GM10248 (cell line): ENCODE measurements around the gene IFT122.

Experiments used
- CTCF ChIA-PET: fragments of 300-600 bp; sonication (Branson Sonifier 250); formaldehyde crosslinking; extraction: SDS; loops from one replicate; lab custom pipeline; 2021; ENCODE audit warnings: antibody characterized with exemption; lab: Yijun Ruan, JAX
- POLR2A ChIA-PET: fragments of 350-650 bp; sonication (Branson Sonifier 250); formaldehyde crosslinking; extraction: SDS; loops from one replicate; lab custom pipeline; 2020; ENCODE audit warnings: antibody characterized with exemption; lab: Yijun Ruan, JAX
- DNase-seq: peaks from one replicate; pipeline ENCODE4 v3.0.0; 2012; ENCODE audit errors: extremely low spot score
- TF ChIP-seq, protein P1 (sequence below): IDR thresholded peaks from 2 replicates; pipeline ENCODE4 v1.5.1; 2012; ENCODE audit warnings: mild to moderate bottlenecking, low read depth; ENCODE audit errors: extremely low read depth, missing control alignments, control extremely low read depth

The IFT122 gene

DNA sequence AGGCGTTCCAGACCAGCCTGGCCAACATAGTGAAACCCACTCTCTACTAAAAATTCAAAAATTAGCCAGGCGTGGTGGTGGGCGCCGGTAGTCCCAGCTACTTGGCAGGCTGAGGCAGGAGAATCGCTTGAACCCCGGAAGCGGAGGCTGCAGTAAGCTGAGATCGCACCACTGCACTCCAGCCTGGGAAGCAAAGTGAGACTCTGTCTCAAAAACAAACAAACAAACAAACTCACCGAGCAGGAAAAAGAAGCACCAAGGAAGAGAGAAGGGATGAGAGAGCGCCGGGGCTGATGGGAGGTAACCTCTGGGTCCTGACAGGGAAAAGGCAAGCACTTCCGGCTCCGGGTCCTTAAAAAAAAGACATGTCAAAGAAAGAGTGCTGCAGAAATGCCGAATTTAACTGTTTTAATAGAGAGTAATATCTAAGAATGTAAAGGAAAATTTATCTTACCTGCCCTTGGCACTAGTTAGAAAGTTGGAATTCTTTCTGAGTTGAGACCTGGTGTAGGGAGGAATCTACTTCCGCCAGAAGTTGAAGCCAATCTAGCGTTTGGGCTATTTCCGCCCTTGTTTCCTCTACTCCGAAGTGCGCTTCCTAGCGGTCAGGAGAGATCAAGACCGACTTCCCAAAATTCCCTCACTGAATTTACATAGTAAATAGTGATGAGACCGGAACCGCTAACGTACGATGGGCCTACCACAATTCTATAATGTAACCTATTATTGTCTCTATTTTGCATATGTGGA, 40.7 kb upstream of the IFT122 start:
- ChIA-PET CTCF (interaction anchor here (0.7 to 2.9 kb wide), 20 partner anchors 10 to 85 kb away, joined by 3 to 21 read pairs (median 4); partner anchors contain the start of genes EFCAB12, IFT122 and MBD4), POLR2A (interaction anchor here (0.6 to 1.2 kb wide), 6 partner anchors 10 to 87 kb away, joined by 3 to 5 read pairs (median 4); partner anchors contain the start of genes EFCAB12, IFT122 and MBD4)
- DNase-seq = peak; percentile 84
- TF ChIP-seq, protein P1, sequence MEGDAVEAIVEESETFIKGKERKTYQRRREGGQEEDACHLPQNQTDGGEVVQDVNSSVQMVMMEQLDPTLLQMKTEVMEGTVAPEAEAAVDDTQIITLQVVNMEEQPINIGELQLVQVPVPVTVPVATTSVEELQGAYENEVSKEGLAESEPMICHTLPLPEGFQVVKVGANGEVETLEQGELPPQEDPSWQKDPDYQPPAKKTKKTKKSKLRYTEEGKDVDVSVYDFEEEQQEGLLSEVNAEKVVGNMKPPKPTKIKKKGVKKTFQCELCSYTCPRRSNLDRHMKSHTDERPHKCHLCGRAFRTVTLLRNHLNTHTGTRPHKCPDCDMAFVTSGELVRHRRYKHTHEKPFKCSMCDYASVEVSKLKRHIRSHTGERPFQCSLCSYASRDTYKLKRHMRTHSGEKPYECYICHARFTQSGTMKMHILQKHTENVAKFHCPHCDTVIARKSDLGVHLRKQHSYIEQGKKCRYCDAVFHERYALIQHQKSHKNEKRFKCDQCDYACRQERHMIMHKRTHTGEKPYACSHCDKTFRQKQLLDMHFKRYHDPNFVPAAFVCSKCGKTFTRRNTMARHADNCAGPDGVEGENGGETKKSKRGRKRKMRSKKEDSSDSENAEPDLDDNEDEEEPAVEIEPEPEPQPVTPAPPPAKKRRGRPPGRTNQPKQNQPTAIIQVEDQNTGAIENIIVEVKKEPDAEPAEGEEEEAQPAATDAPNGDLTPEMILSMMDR = peak; percentile 78

DNA sequence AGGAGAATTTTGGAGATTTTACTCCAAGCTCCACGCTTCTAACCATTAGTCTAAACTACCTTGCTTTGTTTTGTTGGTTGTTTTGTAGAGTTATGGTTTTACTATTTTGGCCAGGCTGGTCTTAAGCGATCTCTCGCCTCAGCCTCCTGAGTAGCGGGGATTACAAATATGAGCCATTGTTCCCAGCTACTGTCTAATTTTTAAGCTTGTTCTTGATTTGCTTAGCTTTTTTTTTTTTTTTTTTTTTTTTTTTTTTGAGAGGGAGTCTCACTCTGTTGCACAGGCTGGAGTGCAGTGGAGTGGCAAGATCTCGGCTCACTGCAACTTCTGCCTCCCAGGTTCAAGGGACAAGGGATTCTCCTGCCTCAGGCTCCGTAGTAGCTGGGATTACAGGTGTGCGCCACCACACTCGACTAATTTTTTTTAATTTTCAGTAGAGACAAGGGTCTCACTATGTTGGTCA, 40.1 kb upstream of the IFT122 start:
- POLR2A ChIA-PET = interaction anchor here (0.6 to 1.2 kb wide), 7 partner anchors 9 to 87 kb away, joined by 3 to 5 read pairs (median 4); partner anchors contain the start of genes EFCAB12, IFT122 and MBD4

DNA sequence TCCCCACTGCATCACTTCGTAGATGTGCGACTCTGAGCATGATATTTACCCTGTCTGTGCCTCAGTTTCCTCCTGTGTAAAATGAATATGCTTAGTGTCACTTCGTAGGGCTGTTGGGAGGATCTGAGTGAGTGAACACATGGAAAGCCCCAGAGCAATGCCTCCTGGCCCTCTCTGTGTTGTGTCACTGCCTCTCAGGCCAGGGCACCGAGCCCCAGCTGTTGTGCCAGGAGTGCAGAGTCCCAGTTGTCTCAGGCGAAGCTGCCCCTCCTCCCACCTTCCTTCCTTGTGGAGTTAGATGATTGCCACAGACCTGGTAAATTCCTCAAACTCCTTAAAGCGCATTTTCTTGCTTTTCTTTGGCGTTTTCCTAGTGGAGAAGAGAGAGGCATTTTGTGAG, 37.8 kb upstream of the IFT122 start:
- TF ChIP-seq, protein P1 = no peak
- ChIA-PET CTCF (interaction anchor here (1.2 to 2.1 kb wide), 3 partner anchors 9 to 32 kb away, joined by 3 to 5 read pairs (median 3); partner anchors contain the start of gene EFCAB12), POLR2A (no interaction called here)
- no peak for DNase-seq

More for the DNA sequence above, 40.1 kb upstream of the IFT122 start:
- CTCF ChIA-PET = interaction anchor here (0.7 to 2.9 kb wide), 17 partner anchors 10 to 84 kb away, joined by 3 to 21 read pairs (median 5); partner anchors contain the start of genes EFCAB12, IFT122 and MBD4
- no peak for DNase-seq
- TF ChIP-seq, protein P1 = no peak

DNA sequence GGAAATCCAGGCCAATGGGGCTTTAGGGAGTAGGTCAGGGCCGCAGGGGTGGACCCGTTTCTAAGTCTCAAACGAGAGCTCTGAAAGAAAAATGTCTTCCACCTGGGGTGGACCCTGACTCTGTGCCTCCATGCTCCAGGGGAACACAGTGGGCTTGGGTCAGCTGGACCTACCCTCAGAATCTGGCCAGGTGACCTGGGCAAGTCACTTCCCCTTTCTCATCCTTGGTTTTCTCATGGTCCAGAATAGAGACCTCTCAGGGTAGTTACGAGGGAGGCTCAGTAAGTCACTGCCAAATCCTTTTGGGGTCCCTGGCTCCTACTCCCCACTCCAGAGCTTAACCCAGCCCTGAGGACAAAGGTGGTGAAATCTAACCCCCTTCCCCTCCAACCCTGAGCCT, 37.4 kb upstream of the IFT122 start:
- CTCF ChIA-PET = interaction anchor here (1.3 to 2.1 kb wide), 3 partner anchors 10 to 32 kb away, joined by 3 to 5 read pairs (median 5); no protein-coding TSS in a partner anchor
- no peak for DNase-seq
- POLR2A ChIA-PET = no interaction called here
- TF ChIP-seq, protein P1 = no peak

DNA sequence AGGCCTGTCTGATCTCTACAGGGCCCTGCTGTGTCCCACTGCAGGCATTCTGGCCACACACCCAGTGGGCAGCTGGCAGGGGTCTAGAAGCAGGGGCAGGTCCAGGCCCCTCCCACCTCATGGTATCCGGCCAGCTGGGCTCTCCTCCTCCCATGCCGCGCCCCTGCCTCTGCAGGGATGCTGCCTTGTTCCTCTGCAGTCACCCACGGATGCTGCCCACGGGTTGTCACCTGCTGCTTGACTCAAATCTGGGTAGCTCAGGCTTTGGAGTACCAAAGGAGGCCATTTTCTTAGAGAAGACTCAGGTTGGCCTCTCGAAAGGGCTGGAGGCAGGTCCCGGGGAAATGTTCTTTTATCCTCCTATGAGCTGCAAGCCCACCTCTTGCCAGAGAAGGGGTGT, 36.6 kb upstream of the IFT122 start:
- DNase-seq = no peak
- CTCF ChIA-PET = interaction anchor here (1.0 to 2.1 kb wide), 5 partner anchors 9 to 31 kb away, joined by 3 to 5 read pairs (median 3); no protein-coding TSS in a partner anchor
- TF ChIP-seq, protein P1 = no peak
- POLR2A ChIA-PET = no interaction called here

DNA sequence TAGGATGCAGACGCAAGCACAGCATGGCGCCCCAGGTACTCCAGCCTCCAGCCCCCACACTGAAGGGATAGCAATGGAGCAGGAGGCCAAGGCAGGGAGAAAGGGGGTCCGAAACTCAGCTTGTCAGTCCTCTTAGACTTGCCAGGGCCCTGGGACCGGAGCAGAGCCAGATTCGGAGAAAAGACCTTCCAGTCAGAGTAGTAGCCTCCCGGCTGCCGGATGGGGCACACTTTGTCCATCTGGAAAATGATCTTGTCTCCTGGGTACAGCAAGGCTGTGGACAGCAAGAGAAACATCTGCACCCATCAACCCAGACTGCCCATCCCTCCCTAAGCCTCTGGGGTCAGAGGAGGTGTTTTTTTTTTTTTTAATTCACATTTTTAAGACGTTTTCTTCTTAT, 35.9 kb upstream of the IFT122 start:
- no peak for DNase-seq
- ChIA-PET CTCF (interaction anchor here (1.1 to 2.1 kb wide), 5 partner anchors 13 to 30 kb away, joined by 3 to 5 read pairs (median 5); no protein-coding TSS in a partner anchor), POLR2A (no interaction called here)
- TF ChIP-seq, protein P1 = no peak
